ENCODE results near the gene SERTAD2.

Gene SERTAD2

GRCh38 chr2:64698177-64698643, 44.5 kb upstream of the SERTAD2 start:
- Histone ChIP-seq H2BK5ac (ENCODE audit: low read depth, low read length, poor library complexity) (no peak overlapping the region), H2BK120ac (ENCODE audit: insufficient read depth, low read length, poor library complexity) (no peak overlapping the region), H3K79me1 (ENCODE audit: low read length) (peaks cover 1% of the 10 kb centered on the region), H3K9ac (ENCODE audit: low read length) (no peak overlapping the region), H3K4me1 (ENCODE audit: control insufficient read depth in 1 of 2, insufficient read depth in 2 of 2, low read length in 2 of 2) (peaks cover 0 to 2% of the 10 kb centered on the region in 2 experiments), H3K4me3 (ENCODE audit: low read depth, low read length) (no peak overlapping the region), H3K27me3 (ENCODE audit: insufficient read depth, low read length) (no peaks in the 10 kb centered on the region), H4K91ac (ENCODE audit: low read depth, low read length) (no peak overlapping the region), H3K79me2 (ENCODE audit: control insufficient read depth, insufficient read depth, low read length, poor library complexity) (no peaks in the 10 kb centered on the region), H2AFZ (ENCODE audit: insufficient read depth, low read length, poor library complexity) (no peak overlapping the region), H3K9me3 (ENCODE audit: insufficient read depth, low read depth, low read length) (no peaks in the 10 kb centered on the region), H4K12ac (ENCODE audit: low read depth, low read length) (no peak overlapping the region), H3K14ac (ENCODE audit: low read length) (no peak overlapping the region), H3K4ac (ENCODE audit: low read depth, low read length) (no peak overlapping the region), H3K27ac (ENCODE audit: low read depth, low read length) (no peak overlapping the region), H2AK5ac (ENCODE audit: low read length) (no peak overlapping the region), H3K4me2 (ENCODE audit: low read length) (no peak overlapping the region), H3K23ac (ENCODE audit: low read length) (no peak overlapping the region), H3K18ac (ENCODE audit: low read length) (no peak overlapping the region), H4K8ac (ENCODE audit: low read depth, low read length) (no peak overlapping the region), H2BK12ac (ENCODE audit: low read length) (no peak overlapping the region), H3K36me3 (ENCODE audit: control insufficient read depth in 1 of 2, insufficient read depth in 2 of 2, low read length in 2 of 2) (no peaks in the 10 kb centered on the region)
- no CpG with 5 or more reads among the region's 2 CpGs for WGBS (ENCODE audit: extremely low coverage, insufficient coverage, insufficient read length)
- peak in 1 of 2 donors; percentile 17 for DNase-seq

GRCh38 chr2:64697297-64698176, 43.8 kb upstream of the SERTAD2 start:
- Histone ChIP-seq H2AK5ac (ENCODE audit: low read length) (no peak overlapping the region), H3K4me2 (ENCODE audit: low read length) (no peak overlapping the region), H3K79me1 (ENCODE audit: low read length) (peaks cover 1% of the 10 kb centered on the region), H3K9me3 (ENCODE audit: insufficient read depth, low read depth, low read length) (no peaks in the 10 kb centered on the region), H3K27me3 (ENCODE audit: insufficient read depth, low read length) (no peaks in the 10 kb centered on the region), H2BK5ac (ENCODE audit: low read depth, low read length, poor library complexity) (no peak overlapping the region), H3K23ac (ENCODE audit: low read length) (no peak overlapping the region), H3K14ac (ENCODE audit: low read length) (no peak overlapping the region), H4K91ac (ENCODE audit: low read depth, low read length) (no peak overlapping the region), H3K4ac (ENCODE audit: low read depth, low read length) (no peak overlapping the region), H3K79me2 (ENCODE audit: control insufficient read depth, insufficient read depth, low read length, poor library complexity) (no peaks in the 10 kb centered on the region), H3K36me3 (ENCODE audit: control insufficient read depth in 1 of 2, insufficient read depth in 2 of 2, low read length in 2 of 2) (no peaks in the 10 kb centered on the region), H2AFZ (ENCODE audit: insufficient read depth, low read length, poor library complexity) (no peak overlapping the region), H3K9ac (ENCODE audit: low read length) (no peak overlapping the region), H2BK12ac (ENCODE audit: low read length) (no peak overlapping the region), H4K8ac (ENCODE audit: low read depth, low read length) (no peak overlapping the region), H2BK120ac (ENCODE audit: insufficient read depth, low read length, poor library complexity) (no peak overlapping the region), H3K4me1 (ENCODE audit: control insufficient read depth in 1 of 2, insufficient read depth in 2 of 2, low read length in 2 of 2) (peaks cover 0 to 2% of the 10 kb centered on the region in 2 experiments), H4K12ac (ENCODE audit: low read depth, low read length) (no peak overlapping the region), H3K18ac (ENCODE audit: low read length) (no peak overlapping the region), H3K4me3 (ENCODE audit: low read depth, low read length) (no peak overlapping the region), H3K27ac (ENCODE audit: low read depth, low read length) (no peak overlapping the region)
- no peak for DNase-seq
- WGBS (ENCODE audit: extremely low coverage, insufficient coverage, insufficient read length): no CpG with 5 or more reads among the region's 6 CpGs

- Histone ChIP-seq H3K9ac (ENCODE audit: low read length) (no peak overlapping the region), H4K12ac (ENCODE audit: low read depth, low read length) (no peak overlapping the region), H2BK120ac (ENCODE audit: insufficient read depth, low read length, poor library complexity) (no peak overlapping the region), H3K4me2 (ENCODE audit: low read length) (no peak overlapping the region), H3K4me3 (ENCODE audit: low read depth, low read length) (no peak overlapping the region), H2AFZ (ENCODE audit: insufficient read depth, low read length, poor library complexity) (no peak overlapping the region), H3K79me2 (ENCODE audit: control insufficient read depth, insufficient read depth, low read length, poor library complexity) (no peaks in the 10 kb centered on the region), H3K4me1 (ENCODE audit: control insufficient read depth in 1 of 2, insufficient read depth in 2 of 2, low read length in 2 of 2) (peaks cover 0 to 2% of the 10 kb centered on the region in 2 experiments), H4K91ac (ENCODE audit: low read depth, low read length) (no peak overlapping the region), H3K79me1 (ENCODE audit: low read length) (peaks cover 1% of the 10 kb centered on the region), H3K27ac (ENCODE audit: low read depth, low read length) (no peak overlapping the region), H2BK5ac (ENCODE audit: low read depth, low read length, poor library complexity) (no peak overlapping the region), H2AK5ac (ENCODE audit: low read length) (no peak overlapping the region), H3K27me3 (ENCODE audit: insufficient read depth, low read length) (no peaks in the 10 kb centered on the region), H2BK12ac (ENCODE audit: low read length) (no peak overlapping the region), H3K9me3 (ENCODE audit: insufficient read depth, low read depth, low read length) (no peaks in the 10 kb centered on the region), H3K23ac (ENCODE audit: low read length) (no peak overlapping the region), H3K4ac (ENCODE audit: low read depth, low read length) (no peak overlapping the region), H4K8ac (ENCODE audit: low read depth, low read length) (no peak overlapping the region), H3K14ac (ENCODE audit: low read length) (no peak overlapping the region), H3K36me3 (ENCODE audit: control insufficient read depth in 1 of 2, insufficient read depth in 2 of 2, low read length in 2 of 2) (no peaks in the 10 kb centered on the region), H3K18ac (ENCODE audit: low read length) (no peak overlapping the region)
- no peak for DNase-seq
- WGBS (ENCODE audit: extremely low coverage, insufficient coverage, insufficient read length): no CpG with 5 or more reads among the region's 1 CpG
Measured at GRCh38 chr2:64696636-64697035, 42.9 kb upstream of the SERTAD2 start.

- H2BK5ac ChIP-seq (ENCODE audit: low read depth, low read length, poor library complexity): no peak overlapping the region
- WGBS (ENCODE audit: extremely low coverage, insufficient coverage, insufficient read length): no CpG with 5 or more reads among the region's 1 CpG
Measured at GRCh38 chr2:64695721-64696261, 42.1 kb upstream of the SERTAD2 start.

More at GRCh38 chr2:64695721-64696261, 42.1 kb upstream of the SERTAD2 start:
- Histone ChIP-seq H2AK5ac (ENCODE audit: low read length) (no peak overlapping the region), H3K4me1 (ENCODE audit: control insufficient read depth in 1 of 2, insufficient read depth in 2 of 2, low read length in 2 of 2) (peaks cover 0 to 2% of the 10 kb centered on the region in 2 experiments), H3K4me3 (ENCODE audit: low read depth, low read length) (no peak overlapping the region), H3K14ac (ENCODE audit: low read length) (no peak overlapping the region), H3K79me2 (ENCODE audit: control insufficient read depth, insufficient read depth, low read length, poor library complexity) (no peaks in the 10 kb centered on the region), H3K9ac (ENCODE audit: low read length) (no peak overlapping the region), H3K23ac (ENCODE audit: low read length) (no peak overlapping the region), H2AFZ (ENCODE audit: insufficient read depth, low read length, poor library complexity) (no peak overlapping the region), H3K27me3 (ENCODE audit: insufficient read depth, low read length) (no peaks in the 10 kb centered on the region), H3K36me3 (ENCODE audit: control insufficient read depth in 1 of 2, insufficient read depth in 2 of 2, low read length in 2 of 2) (no peaks in the 10 kb centered on the region), H3K9me3 (ENCODE audit: insufficient read depth, low read depth, low read length) (no peaks in the 10 kb centered on the region), H3K79me1 (ENCODE audit: low read length) (peaks cover 1% of the 10 kb centered on the region), H4K8ac (ENCODE audit: low read depth, low read length) (no peak overlapping the region), H3K4ac (ENCODE audit: low read depth, low read length) (no peak overlapping the region), H3K27ac (ENCODE audit: low read depth, low read length) (no peak overlapping the region), H2BK12ac (ENCODE audit: low read length) (no peak overlapping the region), H4K91ac (ENCODE audit: low read depth, low read length) (no peak overlapping the region), H2BK120ac (ENCODE audit: insufficient read depth, low read length, poor library complexity) (no peak overlapping the region), H4K12ac (ENCODE audit: low read depth, low read length) (no peak overlapping the region), H3K18ac (ENCODE audit: low read length) (no peak overlapping the region), H3K4me2 (ENCODE audit: low read length) (no peak overlapping the region)
- DNase-seq: peak in 1 of 2 donors; percentile 28

All from trophoblast cell (in vitro differentiated cells and primary cell).